Muscle layer of duodenum (tissue), 2 donors: ENCODE measurements around the gene MGAT4A.

Source experiments
- H3K27ac ChIP-seq: one replicate; pipeline ENCODE4 v1.7.0; 2013; ENCODE audit warnings: mild to moderate bottlenecking, low read length
- H3K27me3 ChIP-seq: one replicate; pipeline ENCODE4 v1.7.0; 2013; ENCODE audit warnings: low read depth, mild to moderate bottlenecking, control low read depth, low read length
- H3K36me3 ChIP-seq, 2 donors: one replicate each; pipeline ENCODE4 v1.7.0; 2013; ENCODE audit warnings: low read length in 2 of 2, control low read depth in 1 of 2, mild to moderate bottlenecking in 1 of 2; ENCODE audit not compliant: insufficient read depth in 2 of 2, control insufficient read depth in 1 of 2
- H3K4me1 ChIP-seq, 2 donors: one replicate each; pipeline ENCODE4 v1.7.0; 2013; ENCODE audit warnings: low read length in 2 of 2, mild to moderate bottlenecking in 2 of 2, control low read depth in 1 of 2, moderate library complexity in 1 of 2; ENCODE audit not compliant: insufficient read depth in 2 of 2, control insufficient read depth in 1 of 2
- H3K4me3 ChIP-seq, 2 donors: one replicate each; pipeline ENCODE4 v1.7.0; 2013; ENCODE audit warnings: low read length in 2 of 2, low read depth in 1 of 2, mild to moderate bottlenecking in 1 of 2
- H3K9me3 ChIP-seq, 2 donors: one replicate each; pipeline ENCODE4 v1.7.0; 2013; ENCODE audit warnings: low read length in 2 of 2, control low read depth in 1 of 2, mild to moderate bottlenecking in 1 of 2; ENCODE audit not compliant: control insufficient read depth in 1 of 2
- donor health status: healthy.

The MGAT4A gene

GRCh38 chr2:98578231-98578630 is 152.7 kb downstream of the MGAT4A start:
- H3K9me3 ChIP-seq: no peaks in the 10 kb centered on the region
- H3K36me3 ChIP-seq: peaks cover 49 to 70% of the 10 kb centered on the region in 2 donors
- no peaks in the 10 kb centered on the region for H3K27me3 ChIP-seq
- H3K4me3 ChIP-seq: no peak overlapping the region
- H3K27ac ChIP-seq: no peak overlapping the region
- H3K4me1 ChIP-seq: no peaks in the 10 kb centered on the region

GRCh38 chr2:98577313-98577712 is 153.6 kb downstream of the MGAT4A start:
- H3K36me3 ChIP-seq: peaks cover 48 to 72% of the 10 kb centered on the region in 2 donors
- H3K9me3 ChIP-seq: no peaks in the 10 kb centered on the region
- no peaks in the 10 kb centered on the region for H3K27me3 ChIP-seq

GRCh38 chr2:98576666-98577312 is 154.1 kb downstream of the MGAT4A start:
- H3K36me3 ChIP-seq: peaks cover 43 to 76% of the 10 kb centered on the region in 2 donors
- H3K9me3 ChIP-seq: no peaks in the 10 kb centered on the region
- no peaks in the 10 kb centered on the region for H3K4me1 ChIP-seq
- H3K27me3 ChIP-seq: no peaks in the 10 kb centered on the region
- no peak overlapping the region for H3K27ac ChIP-seq
- no peak overlapping the region for H3K4me3 ChIP-seq

More at GRCh38 chr2:98577313-98577712, 153.6 kb downstream of the MGAT4A start:
- Histone ChIP-seq H3K4me3 (no peak overlapping the region), H3K27ac (no peak overlapping the region), H3K4me1 (no peaks in the 10 kb centered on the region)

- H3K27ac ChIP-seq: no peak overlapping the region
- no peaks in the 10 kb centered on the region for H3K27me3 ChIP-seq
- H3K4me1 ChIP-seq: no peaks in the 10 kb centered on the region
- peaks cover 55 to 95% of the 10 kb centered on the region in 2 donors for H3K36me3 ChIP-seq
- H3K4me3 ChIP-seq: no peak overlapping the region
- H3K9me3 ChIP-seq: no peaks in the 10 kb centered on the region
Observed at GRCh38 chr2:98573426-98573825, 157.5 kb downstream of the MGAT4A start.

GRCh38 chr2:98572676-98573075 is 158.3 kb downstream of the MGAT4A start:
- Histone ChIP-seq H3K4me3 (no peak overlapping the region), H3K27ac (no peak overlapping the region), H3K27me3 (no peaks in the 10 kb centered on the region), H3K4me1 (no peaks in the 10 kb centered on the region), H3K9me3 (no peaks in the 10 kb centered on the region), H3K36me3 (peaks cover 55 to 95% of the 10 kb centered on the region in 2 donors)

GRCh38 chr2:98572211-98572610 is 158.7 kb downstream of the MGAT4A start:
- Histone ChIP-seq H3K36me3 (peaks cover 55 to 95% of the 10 kb centered on the region in 2 donors), H3K27me3 (no peaks in the 10 kb centered on the region), H3K27ac (no peak overlapping the region), H3K4me1 (no peaks in the 10 kb centered on the region), H3K4me3 (no peak overlapping the region), H3K9me3 (no peaks in the 10 kb centered on the region)

- Histone ChIP-seq H3K27me3 (no peaks in the 10 kb centered on the region), H3K36me3 (peaks cover 59 to 95% of the 10 kb centered on the region in 2 donors), H3K4me3 (no peak overlapping the region), H3K4me1 (no peaks in the 10 kb centered on the region), H3K27ac (no peak overlapping the region), H3K9me3 (no peaks in the 10 kb centered on the region)
Observed at GRCh38 chr2:98571796-98572195, 159.1 kb downstream of the MGAT4A start.

- Histone ChIP-seq H3K36me3 (peaks cover 65 to 96% of the 10 kb centered on the region in 2 donors), H3K27me3 (no peaks in the 10 kb centered on the region), H3K9me3 (no peaks in the 10 kb centered on the region), H3K27ac (no peak overlapping the region), H3K4me1 (no peaks in the 10 kb centered on the region), H3K4me3 (no peak overlapping the region)
Observed at GRCh38 chr2:98571121-98571701, 159.7 kb downstream of the MGAT4A start.

- no peak overlapping the region for H3K27ac ChIP-seq
- no peaks in the 10 kb centered on the region for H3K9me3 ChIP-seq
- H3K27me3 ChIP-seq: no peaks in the 10 kb centered on the region
- no peaks in the 10 kb centered on the region for H3K4me1 ChIP-seq
- H3K36me3 ChIP-seq: peaks cover 66 to 98% of the 10 kb centered on the region in 2 donors
- no peak overlapping the region for H3K4me3 ChIP-seq
Observed at GRCh38 chr2:98570356-98570755, 160.6 kb downstream of the MGAT4A start.

- H3K4me1 ChIP-seq: no peaks in the 10 kb centered on the region
- no peak overlapping the region for H3K27ac ChIP-seq
- peaks cover 66 to 98% of the 10 kb centered on the region in 2 donors for H3K36me3 ChIP-seq
- no peaks in the 10 kb centered on the region for H3K27me3 ChIP-seq
- H3K9me3 ChIP-seq: no peaks in the 10 kb centered on the region
- no peak overlapping the region for H3K4me3 ChIP-seq
Observed at GRCh38 chr2:98569915-98570314, 161.0 kb downstream of the MGAT4A start.

GRCh38 chr2:98569197-98569793 is 161.6 kb downstream of the MGAT4A start:
- Histone ChIP-seq H3K9me3 (no peaks in the 10 kb centered on the region), H3K27ac (no peak overlapping the region), H3K4me3 (no peak overlapping the region), H3K36me3 (peaks cover 64 to 98% of the 10 kb centered on the region in 2 donors), H3K4me1 (no peaks in the 10 kb centered on the region), H3K27me3 (no peaks in the 10 kb centered on the region)
